Naive thymus-derived CD8-positive, alpha-beta T cell (primary cell): ENCODE data around the gene RGMB. TPM values are rescaled to one million over a fixed set of nuclear protein-coding genes. Genes with fewer than 3 reads are reported as not detected.

Source experiments
- ATAC-seq, 2 donors: fragments of 150-1000 bp; cut with Tn5 transposase in 1 of 2; sonication (Bioruptor Pico), chemical (Tn5 transposase) in 1 of 2; 1 replicate in 1 of 2; 2 replicates in 1 of 2; pipeline ENCODE4 v1.10.0; 2021; ENCODE audit warnings: mild to moderate bottlenecking in 2 of 2, moderate library complexity in 2 of 2
- POLR2A ChIA-PET: fragments of 350-600 bp; sonication (Branson Sonifier 250); formaldehyde crosslinking; loops from one replicate; lab custom pipeline; 2021; ENCODE audit warnings: antibody characterized with exemption; lab: Charles Lee
- DNase-seq, 10 donors: peaks; one replicate each; pipeline versions ENCODE4 v3.0.0 to v3.0.0-alpha.2; 2020 to 2022
- H3K27ac Mint-ChIP-seq, 10 donors: one replicate each; pipeline ENCODE4 v1.8.0; 2020 to 2022; ENCODE audit warnings: mild to moderate bottlenecking in 10 of 10, mixed read lengths in 10 of 10, moderate library complexity in 4 of 10, inconsistent platforms in 1 of 10
- H3K27me3 Mint-ChIP-seq, 5 donors: one replicate each; pipeline ENCODE4 v1.8.0; 2021 to 2022; ENCODE audit warnings: mixed read lengths in 5 of 5
- H3K36me3 Mint-ChIP-seq, 3 donors: one replicate each; pipeline ENCODE4 v1.8.0; 2020 to 2022; ENCODE audit warnings: mixed read lengths in 3 of 3, mild to moderate bottlenecking in 2 of 3, inconsistent platforms in 1 of 3
- H3K4me1 Mint-ChIP-seq, 4 donors: one replicate each; pipeline ENCODE4 v1.8.0; 2021 to 2022; ENCODE audit warnings: mixed read lengths in 4 of 4
- H3K4me3 Mint-ChIP-seq, 10 donors: one replicate each; pipeline ENCODE4 v1.8.0; 2020 to 2022; ENCODE audit warnings: mild to moderate bottlenecking in 10 of 10, mixed read lengths in 10 of 10, moderate library complexity in 6 of 10, inconsistent platforms in 1 of 10
- H3K9me3 Mint-ChIP-seq, 9 donors: one replicate each; pipeline ENCODE4 v1.8.0; 2020 to 2022; ENCODE audit warnings: mixed read lengths in 9 of 9, mild to moderate bottlenecking in 3 of 9, inconsistent platforms in 1 of 9, moderate library complexity in 1 of 9
- polyA plus RNA-seq, 3 donors: library from polyadenylated mRNA; unstranded; fragments of 300-500 nt; fragmentation: Illumina TruSeq; gene quantifications; one replicate each; pipeline ENCODE4 v1.2.3, GENCODE V29; 2021
- total RNA-seq, 8 experiments: library from RNA in 2 of 8; stranded (reverse) in 2 of 8; gene quantifications; one replicate each; pipeline ENCODE4 v1.2.3 and lab custom pipeline; 2021 to 2026

The RGMB gene
- total and polyA plus RNA-seq, 5 experiments from 2014 or later = 2.0 to 25.0 (median 4.2) TPM

DNA sequence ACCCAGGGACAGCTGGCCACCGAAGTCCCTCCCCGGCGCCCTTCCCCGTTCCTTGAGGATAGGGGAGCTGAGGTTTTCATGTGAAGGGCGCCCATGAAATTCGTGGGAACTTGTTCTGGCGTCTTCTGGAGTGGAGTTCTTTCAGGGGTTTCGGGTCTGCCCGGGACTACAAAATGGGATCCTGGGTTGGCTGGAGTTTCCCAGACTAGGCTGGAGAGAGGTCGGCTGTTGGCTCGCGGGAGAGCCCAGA lies 3.6 kb upstream of the RGMB start:
- Mint-ChIP-seq H3K27ac (peak overlapping the region in 6 of 10 donors; percentile 42 to 89 (median 78)), H3K36me3 (no peaks in the 10 kb centered on the region), H3K9me3 (no peaks in the 10 kb centered on the region), H3K4me3 (peak overlapping the region; percentile 89 to 97 (median 93)), H3K27me3 (peaks cover 3 to 35% (median 14%) of the 10 kb centered on the region in 5 donors), H3K4me1 (peaks cover 34 to 62% (median 46%) of the 10 kb centered on the region in 4 donors)
- DNase-seq (no peak), ATAC-seq (no peak)
- POLR2A ChIA-PET = no interaction called here

DNA sequence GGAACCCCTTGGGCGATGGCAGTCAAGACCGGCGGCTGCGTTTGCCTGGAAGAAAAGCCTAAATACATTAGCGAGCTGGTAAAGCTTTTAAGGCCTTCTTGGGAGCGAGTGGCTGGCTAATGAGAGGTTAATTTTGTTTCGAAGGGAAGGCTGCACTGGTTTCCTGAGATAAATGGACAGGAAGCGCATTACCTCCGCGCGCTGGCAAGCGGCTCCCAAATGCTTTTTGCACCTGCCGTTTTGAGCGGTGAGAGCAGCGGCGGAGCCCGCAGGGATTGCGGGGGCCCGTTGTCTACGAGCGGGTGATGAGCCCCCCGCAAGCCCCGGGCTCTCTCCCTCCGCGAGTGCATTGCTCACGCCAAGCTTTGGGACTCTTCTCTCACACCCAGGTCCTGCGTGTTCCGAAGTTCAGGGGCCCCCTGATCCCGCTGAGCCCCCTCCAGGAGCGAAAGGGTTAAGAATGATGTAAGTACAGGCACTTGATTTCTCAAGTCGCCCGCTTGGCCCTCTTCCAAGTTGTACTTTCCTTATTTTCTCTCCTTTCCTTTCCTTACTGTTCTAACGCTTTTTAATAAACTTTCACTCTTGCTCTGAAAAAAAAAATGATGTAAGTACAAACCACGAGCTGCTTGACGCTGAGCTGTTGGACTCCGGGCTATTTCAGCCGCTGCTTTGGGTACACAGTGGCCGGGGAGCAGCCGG lies 3.1 kb upstream of the RGMB start:
- Mint-ChIP-seq H3K4me1 (peaks cover 37 to 66% (median 50%) of the 10 kb centered on the region in 4 donors), H3K27me3 (peaks cover 3 to 37% (median 12%) of the 10 kb centered on the region in 5 donors), H3K4me3 (peak overlapping the region; percentile 89 to 97 (median 93)), H3K27ac (peak overlapping the region; percentile 27 to 93 (median 78)), H3K9me3 (no peaks in the 10 kb centered on the region), H3K36me3 (no peaks in the 10 kb centered on the region)
- POLR2A ChIA-PET = interaction anchor here (0.7 to 2.6 kb wide), 3 partner anchors 22 to 1539 kb away, joined by 3 to 8 read pairs (median 3); partner anchors contain the start of gene CHD1
- ATAC-seq (no peak), DNase-seq (peak in 6 of 10 donors; percentile 15 to 64 (median 40))

DNA sequence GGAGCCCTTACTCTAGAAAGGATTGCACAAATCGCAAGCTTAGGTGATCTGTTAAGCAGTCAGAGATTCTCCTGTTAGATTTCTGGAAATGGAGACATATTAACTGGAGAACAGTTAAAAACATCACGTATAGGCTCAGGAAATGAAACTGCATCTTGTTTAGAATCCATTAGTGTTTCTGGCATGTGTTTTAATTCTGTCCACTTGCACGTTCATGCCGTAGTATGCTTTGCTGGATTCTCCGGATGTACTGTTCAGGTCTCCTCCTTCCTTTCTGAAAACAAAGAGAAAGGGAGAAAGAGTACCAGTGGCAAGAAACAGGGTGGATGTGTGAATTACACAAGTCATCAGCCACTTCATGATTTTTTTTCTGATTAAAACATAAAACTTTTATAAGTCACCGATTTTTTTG lies 2.5 kb upstream of the RGMB start:
- no peak for DNase-seq
- H3K27ac Mint-ChIP-seq = peak overlapping the region; percentile 5 to 93 (median 68)
- POLR2A ChIA-PET = interaction anchor here (0.7 to 2.6 kb wide), 4 partner anchors 22 to 1589 kb away, joined by 3 to 8 read pairs (median 3); partner anchors contain the start of gene CHD1
- peak overlapping the region; percentile 89 to 97 (median 93) for H3K4me3 Mint-ChIP-seq
- peaks cover 37 to 72% (median 56%) of the 10 kb centered on the region in 4 donors for H3K4me1 Mint-ChIP-seq
- no peaks in the 10 kb centered on the region for H3K9me3 Mint-ChIP-seq
- H3K36me3 Mint-ChIP-seq = no peaks in the 10 kb centered on the region
- H3K27me3 Mint-ChIP-seq = peaks cover 3 to 37% (median 12%) of the 10 kb centered on the region in 5 donors
- no peak for ATAC-seq

DNA sequence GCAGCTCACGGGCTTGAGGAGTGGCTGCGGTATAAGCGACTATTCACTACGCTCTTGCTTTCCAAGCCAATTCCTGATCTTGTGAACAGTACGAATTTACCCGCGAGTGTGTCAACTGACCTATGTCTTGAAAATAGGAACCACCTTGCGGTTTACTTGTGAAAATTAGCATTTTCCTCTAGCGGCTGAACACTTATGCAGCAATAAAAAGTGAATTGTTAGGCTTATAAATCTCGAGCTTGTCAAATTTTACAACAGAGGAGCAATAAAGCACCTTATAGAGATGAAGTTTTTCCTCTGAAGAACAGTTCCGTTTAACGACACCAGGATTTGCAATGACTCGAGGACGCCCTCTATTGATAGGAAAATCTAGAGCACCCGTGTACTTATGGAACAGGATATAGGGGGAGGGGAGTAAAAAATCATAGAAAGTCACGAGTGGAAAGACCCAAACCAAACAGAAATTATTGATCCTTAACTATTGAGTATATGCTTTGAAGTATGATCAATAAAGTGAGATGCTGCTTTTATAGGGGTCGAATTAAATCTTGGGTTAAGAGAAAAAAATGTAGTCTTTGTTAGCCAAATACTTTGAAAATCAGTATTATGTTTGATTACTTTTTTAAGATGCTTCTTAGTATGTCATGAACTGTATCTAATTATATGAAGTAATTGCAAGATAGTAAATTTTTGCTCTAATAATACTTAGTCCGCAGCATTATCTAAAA lies 1.9 kb upstream of the RGMB start:
- Mint-ChIP-seq H3K9me3 (no peaks in the 10 kb centered on the region), H3K27me3 (peaks cover 3 to 36% (median 12%) of the 10 kb centered on the region in 5 donors), H3K36me3 (no peaks in the 10 kb centered on the region), H3K4me3 (peak overlapping the region; percentile 89 to 97 (median 93)), H3K4me1 (peaks cover 38 to 78% (median 62%) of the 10 kb centered on the region in 4 donors), H3K27ac (peak overlapping the region; percentile 5 to 93 (median 68))
- peak; percentile 18 to 83 (median 72) for DNase-seq
- POLR2A ChIA-PET = interaction anchor here (0.9 to 2.6 kb wide), 3 partner anchors 21 to 1590 kb away, joined by 3 to 8 read pairs (median 3); partner anchors contain the start of gene CHD1
- ATAC-seq = peak in 1 of 2 donors; percentile 23

DNA sequence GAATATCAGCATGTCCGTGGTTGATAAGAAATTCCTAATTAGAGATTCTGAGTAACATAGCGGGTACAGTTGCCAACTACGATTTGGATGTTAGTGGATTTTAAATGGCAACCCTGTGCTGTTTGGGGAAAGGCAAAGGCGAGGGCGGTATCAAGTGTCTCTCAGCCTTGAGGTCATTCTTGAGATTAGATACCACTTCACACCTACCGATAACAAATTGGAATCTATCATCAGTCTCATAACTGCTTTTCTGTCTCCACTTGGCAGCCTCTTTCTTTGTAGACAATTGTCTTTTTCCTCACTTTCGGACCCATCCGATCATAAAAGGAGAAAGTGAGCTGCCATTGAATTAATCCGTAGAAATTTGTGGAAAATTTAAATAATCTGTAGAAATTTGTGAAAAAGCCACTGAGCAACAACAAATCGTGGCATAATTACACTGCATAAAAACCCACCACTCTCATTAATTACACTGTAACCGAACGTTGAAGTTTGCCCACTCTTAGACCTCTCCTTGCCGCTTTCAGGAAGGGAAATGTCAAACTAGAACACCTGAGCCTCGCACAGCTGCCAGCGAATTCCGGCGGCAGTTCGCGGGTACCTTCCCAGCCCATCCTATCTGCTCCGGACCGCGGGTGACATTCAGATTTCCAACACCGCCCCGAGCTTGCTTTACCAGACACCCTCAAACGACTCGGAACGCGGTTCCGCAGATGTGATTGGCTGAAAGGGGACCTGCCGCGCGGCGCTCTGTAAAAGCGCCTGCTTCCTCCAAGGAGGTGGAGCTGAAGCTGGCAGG lies 849 bp upstream of the RGMB start:
- POLR2A ChIA-PET = interaction anchor here (1.2 to 2.6 kb wide), 2 partner anchors 156 to 1591 kb away, joined by 3 to 8 read pairs; partner anchors contain the start of gene CHD1
- Mint-ChIP-seq H3K4me3 (peak overlapping the region; percentile 90 to 99 (median 93)), H3K27ac (peak overlapping the region; percentile 64 to 97 (median 92)), H3K27me3 (peaks cover 0 to 32% (median 7%) of the 10 kb centered on the region in 5 donors), H3K4me1 (peaks cover 37 to 85% (median 68%) of the 10 kb centered on the region in 4 donors), H3K9me3 (no peaks in the 10 kb centered on the region), H3K36me3 (peaks cover 0 to 2% (median 0%) of the 10 kb centered on the region in 3 donors)
- ATAC-seq = peak; percentile 37 to 38
- peak in 7 of 10 donors; percentile 25 to 80 (median 46) for DNase-seq

DNA sequence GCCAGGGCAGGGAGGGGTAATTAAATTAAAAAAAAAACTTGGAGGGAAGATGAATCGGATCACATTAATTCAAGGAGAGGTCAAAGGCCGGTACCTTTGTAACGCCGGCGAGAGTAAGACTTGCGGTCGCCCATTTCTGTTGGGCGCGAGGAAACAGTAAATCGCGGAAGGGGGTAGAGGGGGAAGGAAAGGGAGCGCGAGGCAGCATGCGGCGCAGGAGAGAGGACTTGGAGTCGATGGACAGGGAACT lies 324 bp upstream of the RGMB start:
- H3K4me1 Mint-ChIP-seq = peaks cover 37 to 81% (median 68%) of the 10 kb centered on the region in 4 donors
- peaks cover 0 to 28% (median 4%) of the 10 kb centered on the region in 5 donors for H3K27me3 Mint-ChIP-seq
- H3K9me3 Mint-ChIP-seq = no peaks in the 10 kb centered on the region

DNA sequence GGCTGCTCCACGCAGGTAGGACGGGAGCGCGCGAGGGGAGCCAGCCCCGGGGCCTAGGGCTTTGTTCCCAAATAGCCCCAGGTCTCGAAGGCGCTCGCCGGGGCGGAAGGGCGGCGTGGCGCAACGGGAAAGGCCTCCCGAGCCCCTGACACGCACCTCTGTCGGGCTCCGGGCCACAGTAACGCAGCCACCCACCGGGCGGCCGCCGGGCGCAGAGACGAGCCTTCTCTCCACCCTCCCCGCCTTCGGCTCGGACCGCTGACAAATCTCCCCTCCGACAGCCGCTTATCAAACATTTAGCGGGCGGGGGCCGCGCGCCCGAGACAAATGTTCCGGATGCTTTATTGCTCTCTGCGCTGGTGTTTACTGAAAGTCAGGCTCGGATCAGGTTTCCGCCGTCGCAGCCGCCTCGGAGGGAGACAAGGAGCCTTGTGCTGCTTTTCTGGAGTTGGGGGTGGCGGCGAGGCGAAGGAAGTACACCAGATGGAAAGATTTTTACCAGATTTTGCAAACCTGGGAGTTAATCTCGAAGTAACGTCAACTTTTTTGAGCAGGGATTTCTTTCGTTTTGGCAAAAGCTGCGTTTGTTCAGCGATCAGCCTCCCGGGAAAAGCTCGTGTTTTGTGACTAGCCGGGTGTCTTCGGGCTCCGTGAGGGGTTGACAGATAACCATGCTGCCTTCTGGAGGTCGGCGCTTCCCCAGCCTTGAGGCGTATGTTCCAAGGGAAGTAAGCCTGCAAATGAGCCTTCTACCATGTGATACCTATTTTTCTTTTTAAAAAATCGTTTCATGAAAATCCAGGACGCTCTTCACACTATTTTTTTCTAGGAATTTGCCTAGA lies 950 bp downstream of the RGMB start:
- POLR2A ChIA-PET = interaction anchor here (1.5 kb wide), 1 partner anchor 154 kb away, joined by 3 read pairs; the partner anchor contains the start of gene CHD1
- DNase-seq (peak in 8 of 10 donors; percentile 34 to 73 (median 48)), ATAC-seq (peak; percentile 10 to 16)
- Mint-ChIP-seq H3K4me1 (peaks cover 32 to 74% (median 63%) of the 10 kb centered on the region in 4 donors), H3K27ac (peak overlapping the region; percentile 83 to 98 (median 96)), H3K36me3 (peaks cover 0 to 5% (median 0%) of the 10 kb centered on the region in 3 donors), H3K9me3 (no peaks in the 10 kb centered on the region), H3K4me3 (peak overlapping the region; percentile 92 to 100 (median 97)), H3K27me3 (peaks cover 0 to 26% (median 0%) of the 10 kb centered on the region in 5 donors)

More for the DNA sequence above, 324 bp upstream of the RGMB start:
- Mint-ChIP-seq H3K36me3 (peaks cover 0 to 2% (median 0%) of the 10 kb centered on the region in 3 donors), H3K4me3 (peak overlapping the region; percentile 90 to 99 (median 93)), H3K27ac (peak overlapping the region; percentile 64 to 97 (median 92))
- POLR2A ChIA-PET = interaction anchor here (2.6 kb wide), 1 partner anchor 156 kb away, joined by 8 read pairs; the partner anchor contains the start of gene CHD1
- no peak for ATAC-seq
- no peak for DNase-seq

DNA sequence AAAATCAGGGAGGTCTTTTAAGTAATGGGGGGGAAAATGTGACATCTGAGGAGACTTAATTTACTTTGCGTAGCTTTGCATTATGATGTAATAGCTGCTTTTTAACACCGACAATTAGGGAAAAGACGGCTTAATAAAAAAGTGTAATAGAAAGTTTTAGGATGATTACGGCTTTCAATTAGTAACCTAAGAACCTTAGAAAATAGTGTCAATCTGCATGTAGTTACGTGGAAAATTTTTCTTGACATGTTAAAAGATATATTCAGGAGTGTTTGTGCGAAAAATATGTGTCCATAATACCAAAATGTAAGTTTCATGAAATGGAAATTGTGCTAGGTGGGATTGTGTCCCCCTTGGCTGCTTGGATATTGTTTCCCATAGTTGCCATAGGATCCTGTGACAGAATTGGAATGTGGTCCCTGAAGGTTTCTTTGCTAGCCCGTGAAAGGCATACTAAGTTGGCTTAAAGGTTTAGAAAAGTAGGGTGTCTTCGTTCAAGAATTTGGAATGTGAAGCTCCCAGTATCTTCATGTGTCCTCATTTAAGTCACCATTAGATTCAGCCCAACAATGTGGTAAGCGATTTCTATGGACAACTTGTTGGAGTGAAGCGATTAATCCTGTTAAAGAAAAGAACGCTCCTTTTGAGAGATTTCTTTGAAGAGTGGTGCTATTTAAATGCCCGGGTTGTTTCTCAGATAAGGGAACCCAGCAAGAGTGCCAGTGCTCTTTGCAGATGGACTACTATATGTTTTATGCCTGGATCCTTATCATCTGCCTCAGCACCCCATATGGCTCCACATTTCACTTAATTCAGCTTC lies 2.0 kb downstream of the RGMB start:
- peak overlapping the region; percentile 92 to 100 (median 97) for H3K4me3 Mint-ChIP-seq
- H3K27me3 Mint-ChIP-seq = peaks cover 0 to 21% (median 0%) of the 10 kb centered on the region in 5 donors
- POLR2A ChIA-PET = no interaction called here
- H3K4me1 Mint-ChIP-seq = peaks cover 26 to 65% (median 59%) of the 10 kb centered on the region in 4 donors
- no peak for DNase-seq
- peak overlapping the region in 7 of 10 donors; percentile 91 to 98 (median 96) for H3K27ac Mint-ChIP-seq
- ATAC-seq = no peak
- no peaks in the 10 kb centered on the region for H3K9me3 Mint-ChIP-seq
- peaks cover 0 to 12% (median 5%) of the 10 kb centered on the region in 3 donors for H3K36me3 Mint-ChIP-seq

DNA sequence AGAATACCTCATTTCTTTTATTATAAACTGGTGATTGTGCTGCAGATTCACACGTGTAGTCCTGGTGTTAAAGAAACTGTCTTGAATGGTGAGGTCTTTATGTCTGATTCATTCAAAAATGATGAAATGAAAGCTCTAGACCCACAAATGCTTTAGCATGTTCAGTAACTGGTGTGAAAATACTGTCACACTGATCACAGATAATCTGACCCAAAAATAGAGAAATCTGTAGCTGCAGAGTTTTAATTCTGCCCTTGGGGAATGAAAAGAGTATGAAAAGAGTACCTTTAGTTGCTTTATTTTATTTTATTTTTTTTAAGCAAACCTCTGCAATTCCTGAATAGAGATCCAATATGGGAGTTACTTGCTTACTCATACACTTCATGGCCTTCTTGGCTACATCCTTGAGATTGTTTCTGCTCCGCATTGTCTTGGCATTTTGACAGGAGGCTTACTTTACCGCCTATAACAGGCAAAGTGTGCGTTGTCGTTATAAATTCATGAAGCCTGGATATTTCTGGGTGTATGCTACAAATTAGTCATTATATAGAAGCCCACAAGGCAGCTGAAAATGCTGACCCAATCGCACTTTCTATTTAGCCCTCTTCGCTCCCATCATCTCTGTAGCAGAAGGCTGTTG lies 2.7 kb downstream of the RGMB start:
- Mint-ChIP-seq H3K36me3 (peaks cover 0 to 20% (median 10%) of the 10 kb centered on the region in 3 donors), H3K9me3 (no peaks in the 10 kb centered on the region), H3K27me3 (peaks cover 0 to 19% (median 0%) of the 10 kb centered on the region in 5 donors), H3K4me3 (peak overlapping the region in 9 of 10 donors; percentile 92 to 100 (median 97)), H3K27ac (peak overlapping the region in 4 of 10 donors; percentile 14 to 53 (median 22)), H3K4me1 (peaks cover 21 to 58% (median 55%) of the 10 kb centered on the region in 4 donors)
- ATAC-seq (no peak), DNase-seq (no peak)
- POLR2A ChIA-PET = no interaction called here

DNA sequence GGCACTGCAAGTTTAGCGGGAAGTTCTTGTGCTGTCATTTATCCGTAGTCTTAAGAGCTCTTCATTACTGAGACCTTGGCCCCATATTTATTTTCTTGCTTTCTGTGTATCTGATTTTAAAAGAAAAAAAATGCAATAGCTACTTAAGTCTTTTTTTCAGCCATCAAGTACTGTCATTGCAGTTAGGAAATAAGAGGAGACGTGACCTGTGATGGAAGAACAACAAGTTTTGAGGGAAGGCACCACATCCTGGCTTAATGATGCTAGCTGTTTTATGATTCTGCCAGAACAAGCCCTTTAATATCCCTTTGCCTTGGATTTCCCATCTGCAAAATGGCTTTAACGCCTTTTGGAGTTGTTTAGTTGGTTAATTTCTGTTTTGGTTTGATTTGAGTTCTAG lies 3.8 kb downstream of the RGMB start:
- Mint-ChIP-seq H3K27ac (no peak overlapping the region), H3K27me3 (peaks cover 0 to 21% (median 0%) of the 10 kb centered on the region in 5 donors), H3K36me3 (peaks cover 0 to 28% (median 16%) of the 10 kb centered on the region in 3 donors), H3K4me3 (peak overlapping the region in 2 of 10 donors; percentile 15 to 27), H3K4me1 (peaks cover 16 to 50% (median 44%) of the 10 kb centered on the region in 4 donors), H3K9me3 (no peaks in the 10 kb centered on the region)
- DNase-seq (no peak), ATAC-seq (no peak)
- POLR2A ChIA-PET = no interaction called here
